ENCODE measurements around the gene TMIE.

Gene TMIE

GRCh38 chr3:46666453-46666845 lies 34.7 kb upstream of the TMIE start:
- no peak for DNase-seq (ENCODE audit: low spot score)
- TF ChIP-seq CTCF (IDR thresholded peaks at IDR 0.05; ENCODE audit: extremely low read depth, missing control alignments), result no peak

GRCh38 chr3:46667061-46667621 lies 34.1 kb upstream of the TMIE start:
- no peak for TF ChIP-seq CTCF (IDR thresholded peaks at IDR 0.05; ENCODE audit: extremely low read depth, missing control alignments)
- DNase-seq (ENCODE audit: low spot score), result peak; percentile 4

GRCh38 chr3:46667657-46668056 lies 33.5 kb upstream of the TMIE start:
- TF ChIP-seq CTCF (IDR thresholded peaks at IDR 0.05; ENCODE audit: extremely low read depth, missing control alignments), result no peak
- DNase-seq (ENCODE audit: low spot score), result no peak

- no peak for DNase-seq (ENCODE audit: low spot score)
- no peak for TF ChIP-seq CTCF (IDR thresholded peaks at IDR 0.05; ENCODE audit: extremely low read depth, missing control alignments)
Measured at GRCh38 chr3:46668116-46668515, 33.1 kb upstream of the TMIE start.

GRCh38 chr3:46668591-46668990 lies 32.6 kb upstream of the TMIE start:
- no peak for DNase-seq (ENCODE audit: low spot score)

GRCh38 chr3:46669191-46669999 lies 31.8 kb upstream of the TMIE start:
- TF ChIP-seq CTCF (IDR thresholded peaks at IDR 0.05; ENCODE audit: extremely low read depth, missing control alignments), result no peak
- no peak for DNase-seq (ENCODE audit: low spot score)

More at GRCh38 chr3:46668591-46668990, 32.6 kb upstream of the TMIE start:
- no peak for TF ChIP-seq CTCF (IDR thresholded peaks at IDR 0.05; ENCODE audit: extremely low read depth, missing control alignments)

GRCh38 chr3:46670000-46670890 lies 30.9 kb upstream of the TMIE start:
- no peak for DNase-seq (ENCODE audit: low spot score)
- TF ChIP-seq CTCF (IDR thresholded peaks at IDR 0.05; ENCODE audit: extremely low read depth, missing control alignments), result no peak
